ENCODE measurements around the gene PRRC2B. TPM values are rescaled to one million over a fixed set of nuclear protein-coding genes. Genes with fewer than 3 reads are reported as not detected.
"Not testable (repeated sequence)": the region's sequence is repeated elsewhere in the genome, so short reads cannot be mapped to it uniquely, and the experiment has no call there.

The PRRC2B gene
- total RNA-seq, 2 donors from 2014 or later: 136 to 157 TPM

DNA sequence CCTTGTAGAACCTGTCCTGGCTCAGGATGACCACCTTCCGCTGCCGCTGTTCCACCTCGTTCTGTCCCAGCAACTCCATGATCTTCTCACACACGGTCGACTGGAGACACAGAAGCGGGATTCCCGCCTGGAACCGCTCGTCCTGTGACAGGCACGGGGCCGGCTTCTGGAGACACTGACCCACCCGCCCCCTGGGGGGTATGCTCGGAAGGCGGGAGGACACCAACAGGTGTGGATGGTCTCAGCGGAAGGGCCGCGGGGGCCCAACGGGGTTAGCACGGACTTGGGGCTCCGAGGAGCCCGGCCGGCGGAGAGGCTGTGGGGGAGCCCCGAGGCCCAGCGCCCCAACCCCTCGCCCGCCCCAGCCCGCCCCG is 136.6 kb downstream of the PRRC2B start:
- Mint-ChIP-seq H3K36me3 (ENCODE audit: low read depth) (peaks cover 38% of the 10 kb centered on the region), H3K9me3 (no peaks in the 10 kb centered on the region), H3K27ac (peak overlapping the region; percentile 33), H3K4me3 (peak overlapping the region; percentile 68), H3K4me1 (peaks cover 6% of the 10 kb centered on the region), H3K27me3 (no peaks in the 10 kb centered on the region)
- ATAC-seq (replicated peaks): peak; percentile 25

DNA sequence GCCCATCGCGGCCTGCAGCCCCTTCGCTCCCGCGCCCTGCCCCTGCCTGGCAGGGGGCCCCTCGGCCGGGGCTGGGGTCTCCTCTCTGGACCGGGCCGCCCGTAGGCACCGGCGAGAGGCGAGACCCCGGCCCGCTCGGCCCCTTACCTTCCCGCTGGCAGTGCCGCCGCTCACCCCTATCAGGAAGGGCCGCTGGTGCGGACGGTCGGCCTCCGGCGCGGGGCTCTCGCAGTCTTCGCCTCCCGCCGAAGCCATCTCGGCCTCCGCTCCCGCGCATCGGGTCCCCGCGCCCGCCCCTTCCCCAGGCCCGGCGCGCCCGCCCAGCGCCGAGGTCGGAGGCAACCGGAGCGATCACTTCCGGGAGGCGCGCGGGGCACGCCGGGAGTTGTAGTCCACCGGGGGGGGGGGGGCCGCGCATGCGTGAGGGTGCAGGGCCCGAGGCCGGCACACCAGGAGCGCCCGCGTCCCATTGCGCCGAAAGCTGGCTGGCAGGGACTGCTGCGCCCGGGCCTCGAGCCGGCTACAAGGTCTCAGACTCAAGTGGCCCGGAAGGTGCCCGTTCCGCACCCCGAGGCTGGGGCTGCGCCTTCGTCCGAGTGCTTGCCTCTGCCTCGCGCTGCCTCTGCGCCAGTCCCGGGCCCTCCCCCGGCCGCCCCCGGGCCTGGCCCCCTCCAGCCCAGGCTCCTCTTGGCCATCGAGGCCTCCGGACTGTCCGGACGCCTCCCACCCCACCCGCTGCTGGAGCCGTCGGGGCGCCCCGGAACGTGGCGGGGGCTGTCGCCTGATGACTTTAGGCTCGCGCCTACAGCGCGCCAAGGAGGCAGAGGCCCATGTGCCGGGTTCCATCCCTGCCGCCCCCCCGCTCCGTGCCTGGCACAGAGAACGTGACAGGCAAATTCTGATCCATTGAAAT is 137.3 kb downstream of the PRRC2B start, which contains the start of gene UCK1:
Gene UCK1 (minus strand): TSS at position 344 of the 913 bp plus-strand sequence. CDS start 89 bp downstream, at position 255.
- peaks cover 6% of the 10 kb centered on the region for H3K4me1 Mint-ChIP-seq
- peak; percentile 100 for ATAC-seq (replicated peaks)
- H3K9me3 Mint-ChIP-seq: no peaks in the 10 kb centered on the region
- H3K27ac Mint-ChIP-seq: peak within 1 kb of the TSS; percentile 33
- peaks cover 32% of the 10 kb centered on the region for H3K36me3 Mint-ChIP-seq (ENCODE audit: low read depth)
- peak within 1 kb of the TSS; percentile 68 for H3K4me3 Mint-ChIP-seq
- no peaks in the 10 kb centered on the region for H3K27me3 Mint-ChIP-seq

- no peak for ATAC-seq (replicated peaks)
- Mint-ChIP-seq H3K9me3 (no peaks in the 10 kb centered on the region), H3K27ac (no peak overlapping the region), H3K4me3 (no peak overlapping the region), H3K4me1 (peaks cover 11% of the 10 kb centered on the region), H3K36me3 (ENCODE audit: low read depth) (peaks cover 2% of the 10 kb centered on the region), H3K27me3 (no peaks in the 10 kb centered on the region)
These were observed 140.9 kb downstream of the PRRC2B start for GRCh38 chr9:131534721-131535237.

DNA sequence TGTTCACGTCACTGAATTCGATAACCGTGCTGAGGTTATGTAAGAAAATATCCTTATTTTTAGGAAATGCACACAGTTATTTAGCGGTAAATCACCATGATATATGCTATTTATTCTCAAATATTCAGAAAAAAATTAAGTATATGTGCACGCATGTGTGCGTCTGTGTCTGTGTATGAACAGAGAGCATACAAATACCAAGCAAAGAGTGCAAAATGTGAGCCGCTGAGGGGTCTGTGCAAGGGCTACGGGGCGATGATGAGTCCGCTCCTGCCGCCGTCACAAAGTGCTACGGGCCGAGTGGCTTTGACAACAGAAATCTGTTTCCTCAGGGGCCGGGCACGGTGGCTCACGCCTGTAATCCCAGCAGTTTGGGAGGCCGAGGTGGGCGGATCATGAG is 144.1 kb downstream of the PRRC2B start:
- H3K27me3 Mint-ChIP-seq: no peaks in the 10 kb centered on the region
- peaks cover 4% of the 10 kb centered on the region for H3K9me3 Mint-ChIP-seq
- no peak for ATAC-seq (replicated peaks)
- H3K36me3 Mint-ChIP-seq (ENCODE audit: low read depth): no peaks in the 10 kb centered on the region
- H3K4me3 Mint-ChIP-seq: no peak overlapping the region
- no peak overlapping the region for H3K27ac Mint-ChIP-seq
- H3K4me1 Mint-ChIP-seq: peaks cover 16% of the 10 kb centered on the region

DNA sequence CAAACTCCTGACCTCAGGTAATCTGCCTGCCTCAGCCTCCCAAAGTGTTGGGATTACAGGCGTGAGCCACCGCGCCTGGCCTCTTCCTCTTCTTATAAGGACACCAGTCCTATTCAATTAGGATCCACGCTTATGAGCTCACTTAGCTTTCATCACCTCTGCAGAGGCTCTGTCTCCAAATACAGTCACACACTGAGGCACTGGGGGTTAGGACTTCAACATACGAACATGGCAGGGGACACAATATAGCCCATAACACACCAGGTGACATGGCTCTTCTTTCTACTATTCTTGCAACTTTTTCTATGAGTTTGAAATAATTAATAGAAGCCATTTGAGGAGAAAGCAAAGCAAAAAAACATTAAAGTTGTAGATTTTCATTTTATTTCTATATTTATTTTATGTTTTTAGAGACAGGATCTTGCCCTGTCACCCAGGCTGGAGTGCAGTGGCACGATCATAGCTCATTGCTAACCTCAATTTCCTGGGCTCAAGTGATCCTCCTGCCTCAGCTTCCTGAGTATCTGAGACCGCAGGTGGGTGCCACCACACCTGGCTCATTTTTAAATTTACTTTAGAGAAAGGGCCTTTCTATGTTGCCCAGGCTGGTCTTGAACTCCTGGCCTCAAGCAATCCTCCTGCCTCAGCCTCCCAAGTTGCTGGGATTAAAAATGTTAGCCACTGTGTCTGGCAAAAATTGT is 145.5 kb downstream of the PRRC2B start:
- ATAC-seq (replicated peaks): peak; percentile 48
- no peaks in the 10 kb centered on the region for H3K27me3 Mint-ChIP-seq

GRCh38 chr9:131543141-131543540 is 149.3 kb downstream of the PRRC2B start:
- no peak overlapping the region for H3K27ac Mint-ChIP-seq
- ATAC-seq (replicated peaks): no peak
- H3K4me1 Mint-ChIP-seq: peaks cover 19% of the 10 kb centered on the region
- H3K27me3 Mint-ChIP-seq: peaks cover 11% of the 10 kb centered on the region
- no peak overlapping the region for H3K4me3 Mint-ChIP-seq
- H3K36me3 Mint-ChIP-seq (ENCODE audit: low read depth): no peaks in the 10 kb centered on the region
- peaks cover 5% of the 10 kb centered on the region for H3K9me3 Mint-ChIP-seq

More for the DNA sequence above, 145.5 kb downstream of the PRRC2B start:
- Mint-ChIP-seq H3K4me3 (no peak overlapping the region), H3K27ac (no peak overlapping the region), H3K4me1 (peaks cover 15% of the 10 kb centered on the region), H3K9me3 (peaks cover 4% of the 10 kb centered on the region), H3K36me3 (ENCODE audit: low read depth) (no peaks in the 10 kb centered on the region)

GRCh38 chr9:131545003-131545785 is 151.3 kb downstream of the PRRC2B start, which contains the start of gene PRRT1B:
Gene PRRT1B (plus strand): TSS chr9:131545523. CDS start chr9:131545616, 93 bp downstream.
- peaks cover 16% of the 10 kb centered on the region for H3K4me1 Mint-ChIP-seq
- peaks cover 7% of the 10 kb centered on the region for H3K9me3 Mint-ChIP-seq
- peak within 1 kb of the TSS; percentile 39 for H3K4me3 Mint-ChIP-seq
- H3K27me3 Mint-ChIP-seq: peaks cover 29% of the 10 kb centered on the region
- ATAC-seq (replicated peaks): no peak
- peaks cover 6% of the 10 kb centered on the region for H3K36me3 Mint-ChIP-seq (ENCODE audit: low read depth)
- no peak within 1 kb of the TSS for H3K27ac Mint-ChIP-seq

DNA sequence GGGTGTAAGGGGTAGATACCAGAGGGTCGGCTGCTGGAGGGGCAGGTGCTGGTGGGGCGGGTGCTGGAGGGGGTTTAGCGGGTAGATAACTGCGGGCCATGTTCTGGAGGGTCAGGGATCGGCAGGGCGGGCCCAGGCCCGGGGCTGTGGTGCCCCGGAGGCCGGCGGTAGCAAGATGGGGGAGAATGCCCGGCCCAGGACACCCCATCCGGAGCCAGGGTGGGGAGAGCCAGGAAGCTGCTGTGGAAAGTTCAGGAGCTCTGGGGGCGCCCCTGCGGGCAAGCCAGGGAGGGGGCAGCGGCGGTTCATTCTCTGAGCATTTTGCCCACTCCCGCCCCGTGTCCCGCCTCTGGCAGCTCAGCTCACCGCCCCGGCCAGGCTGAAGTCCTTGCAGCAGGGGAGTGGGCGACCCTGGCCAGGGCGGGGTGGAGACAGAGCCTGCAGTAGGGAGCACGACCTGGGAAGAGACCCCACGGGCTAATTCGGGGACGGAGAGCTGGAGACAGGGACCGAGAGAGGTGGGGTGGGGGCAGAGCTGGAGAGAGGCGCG is 152.0 kb downstream of the PRRC2B start:
- Mint-ChIP-seq H3K36me3 (ENCODE audit: low read depth) (peaks cover 6% of the 10 kb centered on the region), H3K27ac (no peak overlapping the region), H3K4me1 (peaks cover 11% of the 10 kb centered on the region), H3K27me3 (peaks cover 29% of the 10 kb centered on the region), H3K9me3 (peaks cover 7% of the 10 kb centered on the region), H3K4me3 (peak overlapping the region; percentile 39)
- no peak for ATAC-seq (replicated peaks)

DNA sequence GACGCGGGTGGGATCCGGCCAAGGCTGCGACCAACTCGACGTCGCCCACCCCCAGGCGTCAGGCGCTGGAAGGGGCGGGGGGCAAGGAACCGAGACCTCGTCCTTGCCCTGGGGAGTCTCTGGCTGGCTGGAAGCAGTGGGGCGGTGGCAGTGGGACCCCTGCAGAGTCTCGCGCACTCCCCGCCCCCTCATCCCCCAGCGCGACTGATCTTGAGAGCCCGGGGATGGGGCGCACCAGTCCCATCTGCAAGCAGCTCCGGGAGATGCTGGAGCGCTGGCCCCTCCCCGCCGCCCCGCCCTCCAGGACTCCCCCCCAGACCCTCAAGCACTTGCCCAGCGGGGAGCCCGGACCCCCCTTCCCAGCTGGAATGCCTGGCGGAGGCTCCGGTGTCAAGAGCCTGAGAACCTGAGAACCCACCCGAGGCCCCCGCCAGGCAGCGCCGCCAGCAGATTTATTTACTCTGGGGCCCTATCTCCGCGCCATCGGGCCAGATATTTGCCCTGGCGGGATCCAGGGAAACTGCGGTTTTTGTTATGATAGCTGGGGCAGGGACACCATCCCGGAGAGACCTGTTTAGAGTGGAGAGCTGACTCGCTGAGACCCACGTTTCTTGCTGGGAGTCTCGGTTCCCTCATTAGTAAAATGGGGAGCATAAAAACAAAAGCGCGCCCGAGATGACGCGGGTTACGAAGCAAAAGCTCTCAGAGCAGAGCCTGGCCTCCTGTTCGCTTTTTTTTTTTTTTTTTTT is 152.6 kb downstream of the PRRC2B start:
- H3K4me1 Mint-ChIP-seq: peaks cover 11% of the 10 kb centered on the region
- peaks cover 6% of the 10 kb centered on the region for H3K36me3 Mint-ChIP-seq (ENCODE audit: low read depth)
- H3K27ac Mint-ChIP-seq: no peak overlapping the region
- H3K4me3 Mint-ChIP-seq: peak overlapping the region; percentile 39
- peaks cover 7% of the 10 kb centered on the region for H3K9me3 Mint-ChIP-seq
- peaks cover 29% of the 10 kb centered on the region for H3K27me3 Mint-ChIP-seq
- peak; percentile 62 for ATAC-seq (replicated peaks)

- H3K9me3 Mint-ChIP-seq, H3K27ac Mint-ChIP-seq: not testable (repeated sequence)
- peaks cover 29% of the 10 kb centered on the region for H3K27me3 Mint-ChIP-seq
These were observed 155.3 kb downstream of the PRRC2B start for GRCh38 chr9:131549186-131549585.

More at GRCh38 chr9:131549186-131549585, 155.3 kb downstream of the PRRC2B start:
- H3K36me3 Mint-ChIP-seq (ENCODE audit: low read depth); H3K4me3 Mint-ChIP-seq; ATAC-seq (replicated peaks): not testable (repeated sequence)
- peaks cover 11% of the 10 kb centered on the region for H3K4me1 Mint-ChIP-seq
